Hematopoietic multipotent progenitor cell (in vitro differentiated cells): ENCODE results near the gene CFAP77. TPM values are rescaled to one million over a fixed set of nuclear protein-coding genes. Genes with fewer than 3 reads are reported as not detected.

Experiments
- small RNA-seq: library from RNA; depleted of rRNA; stranded (forward); fragments of <200 nt; gene quantifications from one replicate; pipeline ENCODE3, GENCODE V24; 2012
- total RNA-seq: library from RNA; depleted of rRNA; stranded (reverse); fragments of >200 nt; gene quantifications from one replicate; pipeline ENCODE4 v1.2.3, GENCODE V29; 2012

Gene CFAP77
- total RNA-seq, 1 donor = not detected

Small RNAs within 50 kb of the gene (small RNA-seq; reads per million reads assigned to genes)
- not detected for gene RNU5D-2P

Other genes with a start within 250 kb of the CFAP77 start
- gene NTNG2, start 248.2 kb upstream of the CFAP77 start, total RNA-seq = 22.1 TPM
- gene SETX, start 55.2 kb upstream of the CFAP77 start, total RNA-seq = 40.1 TPM
- gene TTF1, start 3.4 kb upstream of the CFAP77 start, total RNA-seq = 3.0 TPM
- gene BARHL1, start 172.4 kb downstream of the CFAP77 start, total RNA-seq = not detected